ENCODE results near the gene TRUB1.

DNA sequence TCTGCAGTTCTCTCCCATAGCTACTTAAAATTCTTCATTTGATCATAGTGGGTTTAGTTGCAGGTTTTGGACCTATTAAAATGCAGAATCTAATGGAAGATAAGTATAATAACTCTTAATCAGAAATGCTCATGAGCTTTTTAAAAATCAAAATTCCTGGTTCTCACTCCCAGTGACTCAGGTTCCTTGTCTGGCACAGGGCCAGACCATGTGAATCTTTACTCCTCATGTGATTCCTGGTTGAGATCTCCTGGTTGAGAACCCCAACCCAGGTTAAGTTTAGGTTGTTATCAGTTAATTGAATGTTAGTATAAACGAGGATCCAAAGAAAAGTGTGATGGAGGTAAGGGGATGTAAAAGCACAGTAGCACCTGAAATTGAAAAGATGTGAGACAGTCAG is 17.5 kb upstream of the TRUB1 start:
- TF ChIP-seq, protein P1, sequence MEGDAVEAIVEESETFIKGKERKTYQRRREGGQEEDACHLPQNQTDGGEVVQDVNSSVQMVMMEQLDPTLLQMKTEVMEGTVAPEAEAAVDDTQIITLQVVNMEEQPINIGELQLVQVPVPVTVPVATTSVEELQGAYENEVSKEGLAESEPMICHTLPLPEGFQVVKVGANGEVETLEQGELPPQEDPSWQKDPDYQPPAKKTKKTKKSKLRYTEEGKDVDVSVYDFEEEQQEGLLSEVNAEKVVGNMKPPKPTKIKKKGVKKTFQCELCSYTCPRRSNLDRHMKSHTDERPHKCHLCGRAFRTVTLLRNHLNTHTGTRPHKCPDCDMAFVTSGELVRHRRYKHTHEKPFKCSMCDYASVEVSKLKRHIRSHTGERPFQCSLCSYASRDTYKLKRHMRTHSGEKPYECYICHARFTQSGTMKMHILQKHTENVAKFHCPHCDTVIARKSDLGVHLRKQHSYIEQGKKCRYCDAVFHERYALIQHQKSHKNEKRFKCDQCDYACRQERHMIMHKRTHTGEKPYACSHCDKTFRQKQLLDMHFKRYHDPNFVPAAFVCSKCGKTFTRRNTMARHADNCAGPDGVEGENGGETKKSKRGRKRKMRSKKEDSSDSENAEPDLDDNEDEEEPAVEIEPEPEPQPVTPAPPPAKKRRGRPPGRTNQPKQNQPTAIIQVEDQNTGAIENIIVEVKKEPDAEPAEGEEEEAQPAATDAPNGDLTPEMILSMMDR (conservative IDR thresholded peaks at IDR 0.05 in 1 of 2, IDR thresholded peaks at IDR 0.05 in 1 of 2; ENCODE audit: extremely low read depth in 1 of 2, insufficient read depth in 1 of 2, low read depth in 1 of 2, low read length in 2 of 2): no peak
- TF ChIP-seq EZH2 (IDR thresholded peaks at IDR 0.05; ENCODE audit: borderline replicate concordance, low read length): no peak
